K562 (cell line): ENCODE data around the gene ADCYAP1R1. TPM values are rescaled to one million over a fixed set of nuclear protein-coding genes. Genes with fewer than 3 reads are reported as not detected.

Experiments used
- ATAC-seq: fragments of 200-7000 bp; cut with Tn5 transposase; 3 replicates; pipeline ENCODE4 v1.9.1; 2020; ENCODE audit warnings: moderate library complexity
- BruUV-seq: library from RNA; stranded (reverse); fragments of 400-500 nt; replicated peaks from 2 replicates; lab custom pipeline; 2021; lab: Mats Ljungman, UMichigan
- CTCF ChIA-PET: fragments of 300-600 bp; formaldehyde crosslinking; extraction: SDS; loops from one replicate; lab custom pipeline; 2021; ENCODE audit warnings: low intra/inter-chr PET ratio; lab: Yijun Ruan, JAX
- POLR2A ChIA-PET: fragments of 300-600, 350-650 bp; sonication (Branson Sonifier 250); formaldehyde crosslinking; extraction: SDS; loops from one replicate; lab custom pipeline; 2021; ENCODE audit warnings: antibody characterized with exemption, inconsistent platforms; lab: Yijun Ruan, JAX
- DNase-seq, 4 experiments: peaks; one replicate each; pipeline versions ENCODE4 v3.0.0 to v3.0.0-alpha.2; 2011 to 2018; ENCODE audit warnings: low spot score in 3 of 4, mixed read lengths in 3 of 4; ENCODE audit errors: extremely low read depth in 1 of 4
- FAIRE-seq: peaks from 2 replicates; lab custom pipeline; 2011; peaks lifted over from hg19 to GRCh38; lab: Jason Lieb, UNC
- H2AFZ ChIP-seq: 2 replicates; pipeline ENCODE4 v1.6.0; 2011; ENCODE audit warnings: low read depth, low read length, control low read depth, inconsistent platforms
- H3K27ac ChIP-seq: fragments of 200-600 bp; 3 replicates; pipeline ENCODE4 v1.8.0; 2011; ENCODE audit warnings: low read depth, mild to moderate bottlenecking, control low read depth, inconsistent platforms, low read length, moderate library complexity, mixed read lengths; ENCODE audit errors: extremely low read depth
- H3K27me3 ChIP-seq, 2 experiments: fragments of 300-600 bp in 1 of 2; 2 replicates in 1 of 2; 3 replicates in 1 of 2; pipeline versions ENCODE4 v1.6.0 to v1.8.0; 2011; ENCODE audit warnings: inconsistent platforms in 2 of 2, low read length in 2 of 2, mild to moderate bottlenecking in 1 of 2, mixed read lengths in 1 of 2, moderate library complexity in 1 of 2; ENCODE audit not compliant: control insufficient read depth in 2 of 2, insufficient read depth in 2 of 2
- H3K36me3 ChIP-seq: fragments of 300-600 bp; 3 replicates; pipeline ENCODE4 v1.8.0; 2011; ENCODE audit warnings: mild to moderate bottlenecking, low read length, inconsistent platforms; ENCODE audit not compliant: control insufficient read depth, insufficient read depth
- H3K4me1 ChIP-seq, 2 experiments: fragments of 200-600 bp in 1 of 2; replicated peaks in 1 of 2; 2 replicates in 1 of 2; 3 replicates in 1 of 2; pipeline versions ENCODE4 v1.5.1 to v1.8.0; 2011; ENCODE audit warnings: inconsistent platforms in 2 of 2, low read length in 2 of 2, mild to moderate bottlenecking in 1 of 2, mixed read lengths in 1 of 2, moderate library complexity in 1 of 2; ENCODE audit not compliant: control insufficient read depth in 2 of 2, insufficient read depth in 2 of 2
- H3K4me2 ChIP-seq: 2 replicates; pipeline ENCODE4 v1.6.1; 2011; ENCODE audit warnings: low read length, control low read depth, inconsistent platforms, mixed read lengths; ENCODE audit not compliant: insufficient read depth
- H3K4me3 ChIP-seq: fragments of 200-600 bp; sonication (generic), shearing (Covaris generic); 2 replicates; pipeline ENCODE4 v1.5.1; 2016; ENCODE audit warnings: control low read depth, inconsistent platforms
- H3K79me2 ChIP-seq: fragments of 200-600 bp; 3 replicates; pipeline ENCODE4 v1.8.0; 2011; ENCODE audit warnings: low read length, inconsistent platforms; ENCODE audit not compliant: control insufficient read depth, insufficient read depth
- H3K9ac ChIP-seq, 2 experiments: 2 replicates each; pipeline versions ENCODE4 v1.6.0 to v1.6.1; 2011; ENCODE audit warnings: low read depth in 2 of 2, low read length in 2 of 2, control low read depth in 1 of 2, inconsistent platforms in 1 of 2, mild to moderate bottlenecking in 1 of 2, mixed read lengths in 1 of 2; ENCODE audit not compliant: insufficient read depth in 1 of 2
- H3K9me1 ChIP-seq: one replicate; pipeline ENCODE4 v1.6.0; 2011; ENCODE audit warnings: inconsistent platforms, mild to moderate bottlenecking, low read length, moderate library complexity; ENCODE audit not compliant: control insufficient read depth, insufficient read depth
- H3K9me3 ChIP-seq: replicated peaks from 2 replicates; pipeline ENCODE4 v1.5.1; 2011; ENCODE audit warnings: low read depth, low read length, inconsistent platforms; ENCODE audit not compliant: control insufficient read depth, insufficient read depth
- H4K20me1 ChIP-seq: replicated peaks from 2 replicates; pipeline ENCODE4 v1.6.1; 2011; ENCODE audit warnings: low read length, inconsistent platforms, mixed read lengths; ENCODE audit not compliant: control insufficient read depth, insufficient read depth
- ESRRA ChIP-seq: fragments of 450-650 bp; IDR thresholded peaks from 2 replicates; pipeline ENCODE4 v1.6.1; 2014; ENCODE audit warnings: low read depth, mild to moderate bottlenecking, moderate library complexity, borderline replicate concordance
- RBM17 ChIP-seq: fragments of 200-400 bp; formaldehyde crosslinking; IDR thresholded peaks from 2 replicates; pipeline ENCODE4 v1.6.1; 2017; ENCODE audit warnings: low read depth, mild to moderate bottlenecking, low read length, borderline replicate concordance
- WGBS: fragments of 100-300 bp; shearing (Covaris generic); methylation state at CpG from one replicate; pipeline ENCODE4 v1.1.6; 2016; ENCODE audit warnings: low coverage, mixed read lengths; ENCODE audit not compliant: insufficient coverage; ENCODE audit errors: missing lambda C conversion rate; 5-methylcytosine and 5-hydroxymethylcytosine counted together
- in situ Hi-C: fragments of 300-500 bp; cut with MboI; formaldehyde crosslinking; loops from 4 replicates; pipeline ENCODE4 v1.15.0; 2018; ENCODE audit warnings: inconsistent platforms, mixed read lengths
- intact Hi-C: fragments of 100-400 bp; cut with micrococcal nuclease; formaldehyde crosslinking; loops from 2 replicates; pipeline ENCODE4 v1.14.2; 2022
- polyA plus RNA-seq, 8 experiments: library from polyadenylated mRNA; depleted of rRNA in 4 of 8; stranded (reverse) in 5 of 8; unstranded in 3 of 8; fragments of >200 nt; fragmentation: Nextera tagmentation in 2 of 8; fragmentation: Illumina TruSeq in 1 of 8; extraction: Ambion mirVana in 2 of 8; extraction: Trizol in 1 of 8; gene quantifications; 2 replicates each; pipeline versions ENCODE4 v1.2.1 to v1.2.3, GENCODE V29; 2011 to 2014; ENCODE audit warnings: inconsistent platforms in 1 of 8, missing spikeins in 1 of 8
- total RNA-seq, 7 experiments: library from RNA; depleted of rRNA in 6 of 7; stranded (reverse); fragments of >200 nt in 6 of 7; fragmentation: Illumina TruSeq in 2 of 7; extraction: Trizol in 2 of 7; gene quantifications; 2 replicates each; pipeline versions ENCODE4 v1.2.1 to v1.2.3, GENCODE V29; 2011 to 2021; ENCODE audit warnings: low replicate concordance in 1 of 7
- TF ChIP-seq, protein P1 (sequence below): sonication (generic); formaldehyde crosslinking; IDR thresholded peaks from 2 replicates; pipeline ENCODE4 v1.8.0; 2022; ENCODE audit warnings: mild to moderate bottlenecking, missing genetic modification reagents

The ADCYAP1R1 gene
- total and polyA plus RNA-seq, 9 of the 15 experiments (the other 6 are each of a cell fraction or from before 2014, with no cell fraction given), result 0.03 to 0.07 TPM; not detected in 7

DNA sequence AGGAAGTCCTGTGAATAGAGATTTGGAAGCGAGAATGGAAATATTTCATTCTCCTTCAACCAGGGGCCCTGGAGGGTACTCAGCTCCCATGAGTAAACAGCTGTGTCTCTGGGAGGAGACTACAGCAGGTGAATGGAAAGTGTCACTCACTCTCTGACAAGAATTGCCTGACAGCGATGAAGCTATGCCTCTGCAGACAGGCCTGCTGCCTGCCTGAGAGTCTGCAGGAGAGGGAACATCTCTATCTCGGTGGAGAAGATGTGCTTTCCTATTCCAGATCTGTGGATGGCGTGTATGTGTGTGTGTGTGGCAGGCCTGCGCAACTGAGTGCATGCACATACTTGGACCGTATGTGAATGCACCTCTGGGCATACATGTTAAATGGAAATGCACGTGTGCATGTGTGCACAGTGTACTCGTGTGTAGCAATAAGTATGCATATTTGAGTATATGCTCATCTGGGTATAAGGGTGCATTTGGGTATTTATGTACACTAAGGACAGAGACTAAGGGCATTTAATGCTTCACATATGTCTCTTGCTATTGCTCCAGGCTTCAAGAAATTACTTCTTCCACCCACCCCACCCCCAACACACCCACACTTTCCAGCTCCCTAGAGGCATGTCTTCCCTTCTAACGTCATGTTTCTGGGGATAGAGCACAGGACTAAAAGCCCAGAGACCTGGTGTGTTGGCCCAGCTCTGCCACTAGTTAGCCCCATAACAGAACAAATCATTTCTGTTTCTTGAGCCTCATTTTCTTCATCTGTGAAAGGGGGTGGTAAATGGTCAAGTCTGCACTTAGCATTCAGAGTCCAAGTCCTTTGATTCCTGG is 4.6 kb upstream of the ADCYAP1R1 start:
- DNase-seq, result no peak
- Histone ChIP-seq H3K9ac (no peak overlapping the region), H3K4me2 (no peak overlapping the region), H3K9me3 (no peaks in the 10 kb centered on the region), H2AFZ (no peak overlapping the region), H4K20me1 (no peaks in the 10 kb centered on the region), H3K4me3 (no peak overlapping the region), H3K79me2 (no peaks in the 10 kb centered on the region), H3K9me1 (peaks cover 6% of the 10 kb centered on the region), H3K4me1 (peaks cover 0 to 5% of the 10 kb centered on the region in 2 experiments; a peak in 2 of 5 replicates), H3K36me3 (no peaks in the 10 kb centered on the region), H3K27ac (no peak overlapping the region), H3K27me3 (peaks cover 14 to 39% of the 10 kb centered on the region in 2 experiments; a peak in 3 of 5 replicates)
- TF ChIP-seq, protein P1, sequence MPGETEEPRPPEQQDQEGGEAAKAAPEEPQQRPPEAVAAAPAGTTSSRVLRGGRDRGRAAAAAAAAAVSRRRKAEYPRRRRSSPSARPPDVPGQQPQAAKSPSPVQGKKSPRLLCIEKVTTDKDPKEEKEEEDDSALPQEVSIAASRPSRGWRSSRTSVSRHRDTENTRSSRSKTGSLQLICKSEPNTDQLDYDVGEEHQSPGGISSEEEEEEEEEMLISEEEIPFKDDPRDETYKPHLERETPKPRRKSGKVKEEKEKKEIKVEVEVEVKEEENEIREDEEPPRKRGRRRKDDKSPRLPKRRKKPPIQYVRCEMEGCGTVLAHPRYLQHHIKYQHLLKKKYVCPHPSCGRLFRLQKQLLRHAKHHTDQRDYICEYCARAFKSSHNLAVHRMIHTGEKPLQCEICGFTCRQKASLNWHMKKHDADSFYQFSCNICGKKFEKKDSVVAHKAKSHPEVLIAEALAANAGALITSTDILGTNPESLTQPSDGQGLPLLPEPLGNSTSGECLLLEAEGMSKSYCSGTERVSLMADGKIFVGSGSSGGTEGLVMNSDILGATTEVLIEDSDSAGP (CRISPR knock-in tag), result no peak
- TF ChIP-seq RBM17 (no peak), ESRRA (no peak)
- ATAC-seq, result no peak
- WGBS, result 1% methylated on average over 9 of the region's 9 CpGs
- ChIA-PET POLR2A (interaction anchor here (0.5 to 0.8 kb wide), 2 partner anchors 19 to 648 kb away, joined by 3 to 4 read pairs; no protein-coding TSS in a partner anchor), CTCF (no interaction called here)
- in situ Hi-C loops, result no loop called here
- FAIRE-seq, result no peak
- intact Hi-C loops, result no loop called here
- BruUV-seq, result no TSS peak
